CMK (cell line): ENCODE measurements around the gene ASS1.

Experiments
- DNase-seq: peaks from one replicate; pipeline ENCODE4 v3.0.0-alpha.2; 2010; ENCODE audit warnings: low read depth

The ASS1 gene

GRCh38 chr9:130473566-130473965, 28.8 kb downstream of the ASS1 start:
- DNase-seq, result no peak

- DNase-seq, result no peak
Measured at GRCh38 chr9:130474106-130474505, 29.3 kb downstream of the ASS1 start.

- DNase-seq, result no peak
Measured at GRCh38 chr9:130476151-130476730, 31.5 kb downstream of the ASS1 start.

- no peak for DNase-seq
Measured at GRCh38 chr9:130477564-130477963, 32.8 kb downstream of the ASS1 start.

- no peak for DNase-seq
Measured at GRCh38 chr9:130478152-130478551, 33.4 kb downstream of the ASS1 start.

- DNase-seq, result no peak
Measured at GRCh38 chr9:130478736-130479575, 34.2 kb downstream of the ASS1 start.

- DNase-seq, result no peak
Measured at GRCh38 chr9:130479587-130479986, 34.8 kb downstream of the ASS1 start.

- no peak for DNase-seq
Measured at GRCh38 chr9:130480673-130481072, 35.9 kb downstream of the ASS1 start.

- no peak for DNase-seq
Measured at GRCh38 chr9:130482463-130482862, 37.7 kb downstream of the ASS1 start.

- DNase-seq, result no peak
Measured at GRCh38 chr9:130483371-130483971, 38.7 kb downstream of the ASS1 start.

GRCh38 chr9:130484362-130485072, 39.8 kb downstream of the ASS1 start:
- no peak for DNase-seq

GRCh38 chr9:130486103-130486502, 41.3 kb downstream of the ASS1 start:
- no peak for DNase-seq

GRCh38 chr9:130487500-130487899, 42.7 kb downstream of the ASS1 start:
- no peak for DNase-seq

- no peak for DNase-seq
Measured at GRCh38 chr9:130488621-130489330, 44.0 kb downstream of the ASS1 start.

GRCh38 chr9:130490981-130491380, 46.2 kb downstream of the ASS1 start:
- DNase-seq, result no peak

- no peak for DNase-seq
Measured at GRCh38 chr9:130491830-130492482, 47.2 kb downstream of the ASS1 start.

GRCh38 chr9:130493021-130493420, 48.3 kb downstream of the ASS1 start:
- DNase-seq, result no peak

GRCh38 chr9:130493476-130493875, 48.7 kb downstream of the ASS1 start:
- DNase-seq, result no peak

- DNase-seq, result no peak
Measured at GRCh38 chr9:130495067-130495466, 50.3 kb downstream of the ASS1 start.

- no peak for DNase-seq
Measured at GRCh38 chr9:130497139-130497538, 52.4 kb downstream of the ASS1 start.

- DNase-seq, result no peak
Measured at GRCh38 chr9:130498298-130498917, 53.6 kb downstream of the ASS1 start.
